H9 (cell line): Measurements from ENCODE around the gene NEURL3. TPM values are rescaled to one million over a fixed set of nuclear protein-coding genes. Genes with fewer than 3 reads are reported as not detected.

Experiments used
- DNase-seq: peaks from one replicate; pipeline ENCODE4 v3.0.0-alpha.2; 2017
- H2AFZ ChIP-seq: one replicate; pipeline ENCODE4 v1.6.1; 2013; ENCODE audit warnings: mild to moderate bottlenecking, low read length, control low read depth, moderate library complexity
- H2AK5ac ChIP-seq: 2 replicates; pipeline ENCODE4 v1.6.1; 2013; ENCODE audit warnings: low read length, control low read depth, mixed read lengths; ENCODE audit not compliant: insufficient read length
- H2BK120ac ChIP-seq: one replicate; pipeline ENCODE4 v1.6.1; 2013; ENCODE audit warnings: low read depth, mild to moderate bottlenecking, low read length, control low read depth, inconsistent platforms; ENCODE audit not compliant: poor library complexity, severe bottlenecking
- H2BK12ac ChIP-seq: 2 replicates; pipeline ENCODE4 v1.6.1; 2013; ENCODE audit warnings: low read length, control low read depth, mixed read lengths, low read depth; ENCODE audit not compliant: insufficient read length
- H2BK15ac ChIP-seq: 2 replicates; pipeline ENCODE4 v1.6.1; 2013; ENCODE audit warnings: low read depth, low read length, control low read depth
- H2BK20ac ChIP-seq: one replicate; pipeline ENCODE4 v1.6.1; 2013; ENCODE audit warnings: low read depth, mild to moderate bottlenecking, low read length, control low read depth, inconsistent platforms; ENCODE audit not compliant: poor library complexity, severe bottlenecking
- H2BK5ac ChIP-seq: 2 replicates; pipeline ENCODE4 v1.6.1; 2013; ENCODE audit warnings: low read length, control low read depth, mixed read lengths; ENCODE audit not compliant: insufficient read length
- H3K14ac ChIP-seq: 2 replicates; pipeline ENCODE4 v1.6.1; 2013; ENCODE audit warnings: low read length, control low read depth; ENCODE audit not compliant: insufficient read depth
- H3K18ac ChIP-seq: 2 replicates; pipeline ENCODE4 v1.6.1; 2013; ENCODE audit warnings: low read depth, mild to moderate bottlenecking, mixed read lengths, low read length, control low read depth; ENCODE audit not compliant: insufficient read length
- H3K23ac ChIP-seq: 2 replicates; pipeline ENCODE4 v1.6.1; 2013; ENCODE audit warnings: low read length, control low read depth, mixed read lengths, low read depth; ENCODE audit not compliant: insufficient read length
- H3K23me2 ChIP-seq: 2 replicates; pipeline ENCODE4 v1.6.1; 2013; ENCODE audit warnings: low read depth, mild to moderate bottlenecking, mixed read lengths, low read length, control low read depth; ENCODE audit not compliant: insufficient read length, poor library complexity, severe bottlenecking
- H3K27ac ChIP-seq: 2 replicates; pipeline ENCODE4 v1.5.1; 2013; ENCODE audit warnings: low read length, control low read depth, mixed read lengths, low read depth; ENCODE audit not compliant: insufficient read length
- H3K27me3 ChIP-seq: 2 replicates; pipeline ENCODE4 v1.6.1; 2013; ENCODE audit warnings: low read length, control low read depth, inconsistent platforms; ENCODE audit not compliant: insufficient read depth
- H3K4ac ChIP-seq: 2 replicates; pipeline ENCODE4 v1.6.1; 2013; ENCODE audit warnings: low read depth, mild to moderate bottlenecking, control low read depth, inconsistent platforms, low read length, moderate library complexity
- H3K4me1 ChIP-seq: 2 replicates; pipeline ENCODE4 v1.6.1; 2013; ENCODE audit warnings: low read length, control low read depth, inconsistent platforms; ENCODE audit not compliant: insufficient read depth
- H3K4me2 ChIP-seq: 2 replicates; pipeline ENCODE4 v1.6.1; 2013; ENCODE audit warnings: low read length, control low read depth, mixed read lengths; ENCODE audit not compliant: insufficient read length, insufficient read depth
- H3K56ac ChIP-seq: 2 replicates; pipeline ENCODE4 v1.6.1; 2013; ENCODE audit warnings: low read depth, mild to moderate bottlenecking, mixed read lengths, low read length, control low read depth; ENCODE audit not compliant: insufficient read length
- H3K79me1 ChIP-seq: 2 replicates; pipeline ENCODE4 v1.6.1; 2013; ENCODE audit warnings: low read depth, mild to moderate bottlenecking, moderate library complexity, low read length, control low read depth, inconsistent platforms; ENCODE audit not compliant: insufficient read depth, poor library complexity, severe bottlenecking
- H3K79me2 ChIP-seq: 2 replicates; pipeline ENCODE4 v1.6.1; 2013; ENCODE audit warnings: low read length, control low read depth, inconsistent platforms; ENCODE audit not compliant: insufficient read depth
- H3K9ac ChIP-seq: 2 replicates; pipeline ENCODE4 v1.6.1; 2013; ENCODE audit warnings: low read length, control low read depth, mixed read lengths; ENCODE audit not compliant: insufficient read length; ENCODE audit errors: extremely low read depth
- H3K9me3 ChIP-seq: one replicate; pipeline ENCODE4 v1.6.1; 2013; ENCODE audit warnings: low read depth, low read length, inconsistent platforms; ENCODE audit not compliant: control insufficient read depth
- H3T11ph ChIP-seq: one replicate; pipeline ENCODE4 v1.6.1; 2013; ENCODE audit warnings: mild to moderate bottlenecking, low read length, control low read depth, inconsistent platforms
- H4K20me1 ChIP-seq: one replicate; pipeline ENCODE4 v1.6.1; 2013; ENCODE audit not compliant: control insufficient read depth, insufficient read length, insufficient read depth
- H4K5ac ChIP-seq: 2 replicates; pipeline ENCODE4 v1.6.1; 2013; ENCODE audit warnings: low read depth, mild to moderate bottlenecking, mixed read lengths, low read length, control low read depth; ENCODE audit not compliant: insufficient read length
- H4K8ac ChIP-seq: replicated peaks from 2 replicates; pipeline ENCODE4 v1.6.1; 2013; ENCODE audit warnings: low read length, control low read depth, mixed read lengths, low read depth; ENCODE audit not compliant: insufficient read length
- H4K91ac ChIP-seq: 2 replicates; pipeline ENCODE4 v1.6.1; 2013; ENCODE audit warnings: low read depth, mild to moderate bottlenecking, moderate library complexity, mixed read lengths, low read length, control low read depth; ENCODE audit not compliant: insufficient read length
- H3K27ac Mint-ChIP-seq, 3 experiments: 2 replicates in 2 of 3; 3 replicates in 1 of 3; pipeline ENCODE4 v1.8.0; 2020 to 2021; ENCODE audit warnings: mixed read lengths in 3 of 3, mild to moderate bottlenecking in 1 of 3, moderate library complexity in 1 of 3
- H3K27me3 Mint-ChIP-seq: 2 replicates; pipeline ENCODE4 v1.8.0; 2021; ENCODE audit warnings: low read depth, mild to moderate bottlenecking, moderate library complexity, mixed read lengths
- H3K36me3 Mint-ChIP-seq, 3 experiments: 2 replicates in 2 of 3; 3 replicates in 1 of 3; pipeline ENCODE4 v1.8.0; 2020 to 2021; ENCODE audit warnings: low read depth in 3 of 3, mixed read lengths in 3 of 3; ENCODE audit not compliant: insufficient read depth in 1 of 3
- H3K4me1 Mint-ChIP-seq, 2 experiments: 2 replicates each; pipeline ENCODE4 v1.8.0; 2020; ENCODE audit warnings: mixed read lengths in 2 of 2
- H3K4me3 Mint-ChIP-seq, 2 experiments: 2 replicates in 1 of 2; 3 replicates in 1 of 2; pipeline ENCODE4 v1.8.0; 2020 to 2021; ENCODE audit warnings: mild to moderate bottlenecking in 2 of 2, mixed read lengths in 2 of 2, moderate library complexity in 1 of 2
- H3K9me3 Mint-ChIP-seq, 2 experiments: 2 replicates in 1 of 2; 3 replicates in 1 of 2; pipeline ENCODE4 v1.8.0; 2020; ENCODE audit warnings: mild to moderate bottlenecking in 2 of 2, mixed read lengths in 2 of 2, moderate library complexity in 1 of 2
- CTCF ChIP-seq: fragments of 200-600 bp; sonication (generic); conservative IDR thresholded peaks from 3 replicates; pipeline ENCODE4 v1.8.0; 2021; ENCODE audit warnings: antibody characterized with exemption, mild to moderate bottlenecking
- WGBS: extraction: QIAGEN DNeasy Blood & Tissue Kit; methylation state at CpG from one replicate; pipeline ENCODE4 v1.1.7; 2013; ENCODE audit warnings: missing lambda C conversion rate, low lambda C conversion rate, mixed read lengths; ENCODE audit not compliant: insufficient read length; ENCODE audit errors: extremely low coverage; 5-methylcytosine and 5-hydroxymethylcytosine counted together
- total RNA-seq: library from RNA; stranded (reverse); gene quantifications from 2 replicates; pipeline ENCODE4 v1.2.1, GENCODE V29; 2021

The NEURL3 gene
- total RNA-seq, 1 experiment from 2014 or later = not detected

- Histone ChIP-seq H3K56ac (no peak overlapping the region), H2BK5ac (no peak overlapping the region), H3K27ac (no peak overlapping the region), H2BK20ac (no peak overlapping the region), H3K4me1 (no peaks in the 10 kb centered on the region), H4K91ac (no peak overlapping the region), H3K18ac (no peak overlapping the region), H3K23ac (no peak overlapping the region), H4K5ac (no peak overlapping the region), H2BK15ac (no peak overlapping the region), H3K4ac (no peak overlapping the region), H3T11ph (no peak overlapping the region), H4K8ac (no peak overlapping the region), H4K20me1 (no peaks in the 10 kb centered on the region), H2AFZ (no peak overlapping the region), H3K4me2 (no peak overlapping the region), H3K9me3 (no peaks in the 10 kb centered on the region), H2AK5ac (no peak overlapping the region), H2BK12ac (no peak overlapping the region), H3K79me2 (no peaks in the 10 kb centered on the region), H3K9ac (no peak overlapping the region), H2BK120ac (no peak overlapping the region), H3K14ac (no peak overlapping the region), H3K27me3 (no peaks in the 10 kb centered on the region), H3K79me1 (no peaks in the 10 kb centered on the region), H3K23me2 (no peaks in the 10 kb centered on the region)
- no peak for DNase-seq
- Mint-ChIP-seq H3K27ac (no peak overlapping the region), H3K9me3 (peaks cover 2 to 3% of the 10 kb centered on the region in 2 experiments; a peak in 2 of 5 replicates), H3K27me3 (peaks cover 2% of the 10 kb centered on the region; the same call in 1 of the 2 replicates), H3K36me3 (peaks cover 2 to 4% (median 3%) of the 10 kb centered on the region in 3 experiments; a peak in 6 of 7 replicates), H3K4me1 (peaks cover 19 to 29% of the 10 kb centered on the region in 2 experiments), H3K4me3 (no peak overlapping the region)
- no CpG with 5 or more reads among the region's 14 CpGs for WGBS
- no peak for TF ChIP-seq CTCF
Measured at GRCh38 chr2:96550787-96551604, 45.8 kb upstream of the NEURL3 start.
